ENCODE results near the gene GFOD1.

Gene GFOD1

GRCh38 chr6:13427801-13428582 lies 59.4 kb downstream of the GFOD1 start:
- in situ Hi-C loops (cut with MboI; ENCODE audit: low sequenced_read_pairs) = no loop called here

DNA sequence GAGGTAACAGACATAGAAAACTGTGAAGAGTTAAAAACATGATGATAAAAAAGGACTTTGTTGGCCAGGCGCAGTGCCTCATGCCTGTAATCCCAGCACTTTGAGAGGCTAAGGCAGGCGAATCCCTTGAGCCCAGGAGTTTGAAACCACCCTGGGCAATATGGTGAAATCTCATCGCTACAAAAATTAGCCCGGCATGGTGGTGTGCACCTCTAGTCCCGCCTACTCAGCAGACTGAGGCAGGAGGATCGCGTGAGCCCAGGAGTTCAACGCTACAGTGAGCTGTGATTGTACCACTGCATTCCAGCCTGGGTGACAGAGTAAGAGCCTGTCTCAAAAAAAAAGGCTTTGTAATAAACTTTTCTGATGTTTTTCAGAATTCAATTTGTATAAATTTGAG lies 60.1 kb downstream of the GFOD1 start:
- in situ Hi-C loops (cut with MboI; ENCODE audit: low sequenced_read_pairs) = no loop called here

DNA sequence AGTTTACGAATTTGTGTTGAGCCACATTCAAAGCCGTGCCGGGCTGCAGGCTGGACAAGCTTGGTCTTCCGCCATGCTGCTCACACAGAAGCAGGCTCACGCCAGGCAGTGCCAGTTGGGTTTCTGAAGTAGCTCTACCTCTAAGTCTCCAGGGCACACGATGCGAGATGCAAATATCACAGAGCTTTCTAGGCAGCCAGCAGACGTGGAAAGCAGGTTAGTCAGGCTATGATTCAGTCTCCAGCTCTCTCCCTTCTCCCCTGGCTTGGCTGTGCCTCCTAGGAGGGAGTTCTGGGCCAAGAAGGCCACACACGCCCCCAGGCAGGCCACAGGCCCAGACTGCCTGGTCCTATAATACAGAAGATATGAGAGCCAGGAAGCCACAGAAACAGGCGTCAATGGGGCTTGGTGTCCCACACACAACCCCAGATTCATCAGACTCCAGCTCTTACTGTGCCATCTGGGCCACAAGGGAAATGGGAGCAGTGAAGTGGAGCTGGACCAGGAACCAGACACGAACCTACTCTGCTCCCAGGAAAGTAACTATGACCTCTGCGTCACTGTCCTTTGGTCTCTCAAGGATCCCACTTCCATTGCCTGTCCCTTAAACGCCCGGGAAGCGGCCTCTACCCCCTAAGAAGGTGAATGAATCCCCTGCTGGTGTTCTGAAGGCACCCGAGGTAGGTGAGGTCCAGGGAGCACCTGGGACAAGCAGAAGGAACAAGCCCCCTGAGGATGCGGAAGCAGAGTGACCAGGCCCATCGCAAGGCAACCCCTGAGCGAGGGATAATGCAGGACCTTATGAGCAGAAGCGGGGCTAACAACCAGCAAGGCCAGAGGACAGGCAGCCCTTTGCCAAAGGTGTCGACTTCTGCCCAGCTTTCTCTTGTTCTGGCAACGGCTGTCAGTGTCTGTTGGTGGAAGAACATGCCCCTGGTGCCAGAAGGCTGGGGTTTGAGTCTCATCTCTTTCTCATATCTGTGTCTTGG lies 61.2 kb downstream of the GFOD1 start:
- in situ Hi-C loops (cut with MboI; ENCODE audit: low sequenced_read_pairs) = no loop called here

- in situ Hi-C loops (cut with MboI; ENCODE audit: low sequenced_read_pairs) = no loop called here
Observed at GRCh38 chr6:13425270-13425873, 62.0 kb downstream of the GFOD1 start.

DNA sequence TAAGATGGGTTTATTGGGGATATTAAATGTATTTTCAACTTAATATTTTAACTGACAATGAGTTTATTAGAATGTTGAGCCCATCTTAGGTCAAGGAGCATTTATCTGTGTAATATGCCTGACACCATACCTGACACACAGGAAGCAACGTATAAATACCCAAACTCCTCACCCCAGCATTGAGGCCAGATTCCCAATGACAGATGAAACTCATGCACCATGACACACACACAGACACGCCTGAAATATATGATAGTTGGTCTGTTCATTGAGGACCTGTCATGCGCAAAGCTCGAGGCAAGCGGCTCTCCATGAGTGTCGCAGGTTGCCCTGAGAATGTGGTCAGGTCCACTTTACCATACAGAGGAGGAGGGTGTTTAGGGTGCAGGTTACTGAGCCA lies 64.1 kb downstream of the GFOD1 start:
- in situ Hi-C loops (cut with MboI; ENCODE audit: low sequenced_read_pairs) = no loop called here

GRCh38 chr6:13422681-13423221 lies 64.6 kb downstream of the GFOD1 start:
- in situ Hi-C loops (cut with MboI; ENCODE audit: low sequenced_read_pairs) = no loop called here

DNA sequence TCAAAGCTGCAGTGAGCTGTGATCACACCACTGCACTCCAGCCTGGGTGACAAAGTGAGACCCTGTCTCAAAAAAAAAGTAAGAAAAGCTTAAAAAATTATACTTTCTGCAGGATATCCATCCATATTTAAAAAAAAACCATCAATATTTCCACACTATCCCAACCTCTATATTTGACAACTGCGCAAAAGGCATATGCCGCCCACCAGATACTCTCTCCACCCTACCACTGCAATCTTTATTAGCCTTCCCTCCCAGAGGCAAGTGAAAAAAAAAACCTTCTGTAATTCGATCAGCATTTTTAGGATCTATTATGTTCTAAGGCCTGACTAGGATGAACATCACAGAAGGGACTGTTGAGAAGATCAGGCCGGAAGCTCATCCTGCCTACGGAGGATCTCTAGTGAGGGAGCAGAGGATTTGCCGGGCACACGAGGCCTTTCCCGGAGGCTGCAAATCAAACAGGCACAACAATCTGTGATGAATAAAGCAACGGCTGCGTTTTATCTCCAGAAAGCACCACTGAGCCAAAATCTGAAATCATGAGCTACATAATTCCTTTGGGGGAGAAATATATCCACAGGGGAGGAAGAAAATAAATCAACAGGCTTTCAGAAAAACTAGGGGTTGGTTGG lies 65.9 kb downstream of the GFOD1 start:
- in situ Hi-C loops (cut with MboI; ENCODE audit: low sequenced_read_pairs) = no loop called here

- in situ Hi-C loops (cut with MboI; ENCODE audit: low sequenced_read_pairs) = no loop called here
Observed at GRCh38 chr6:13420269-13420668, 67.1 kb downstream of the GFOD1 start.

- in situ Hi-C loops (cut with MboI; ENCODE audit: low sequenced_read_pairs) = no loop called here
Observed at GRCh38 chr6:13419422-13420195, 67.8 kb downstream of the GFOD1 start.

GRCh38 chr6:13418844-13419243 lies 68.6 kb downstream of the GFOD1 start:
- in situ Hi-C loops (cut with MboI; ENCODE audit: low sequenced_read_pairs) = no loop called here

- in situ Hi-C loops (cut with MboI; ENCODE audit: low sequenced_read_pairs) = no loop called here
Observed at GRCh38 chr6:13417954-13418353, 69.4 kb downstream of the GFOD1 start.

GRCh38 chr6:13417431-13417830 lies 70.0 kb downstream of the GFOD1 start:
- in situ Hi-C loops (cut with MboI; ENCODE audit: low sequenced_read_pairs) = no loop called here

DNA sequence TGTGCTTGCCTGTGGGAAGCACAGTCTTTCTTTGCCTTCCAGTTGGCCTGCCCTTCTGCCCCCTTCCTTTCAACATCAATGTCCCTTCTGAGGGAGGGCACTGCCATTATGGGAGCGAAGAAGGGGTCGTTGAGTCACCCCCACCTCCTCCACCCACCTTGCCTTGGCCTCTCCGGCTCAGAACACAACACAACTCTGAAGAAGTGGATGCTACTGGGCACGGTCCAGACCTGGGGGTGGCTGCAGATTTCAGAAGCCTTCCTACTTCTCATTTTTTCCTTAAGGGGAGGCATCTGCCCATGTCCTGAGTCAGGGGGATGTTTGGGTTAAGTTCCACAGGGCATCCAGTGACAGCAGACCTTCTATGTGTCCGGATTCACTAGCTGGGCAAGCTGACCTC lies 72.1 kb downstream of the GFOD1 start:
- in situ Hi-C loops (cut with MboI; ENCODE audit: low sequenced_read_pairs) = no loop called here

- in situ Hi-C loops (cut with MboI; ENCODE audit: low sequenced_read_pairs) = no loop called here
Observed at GRCh38 chr6:13413900-13414555, 73.4 kb downstream of the GFOD1 start.

DNA sequence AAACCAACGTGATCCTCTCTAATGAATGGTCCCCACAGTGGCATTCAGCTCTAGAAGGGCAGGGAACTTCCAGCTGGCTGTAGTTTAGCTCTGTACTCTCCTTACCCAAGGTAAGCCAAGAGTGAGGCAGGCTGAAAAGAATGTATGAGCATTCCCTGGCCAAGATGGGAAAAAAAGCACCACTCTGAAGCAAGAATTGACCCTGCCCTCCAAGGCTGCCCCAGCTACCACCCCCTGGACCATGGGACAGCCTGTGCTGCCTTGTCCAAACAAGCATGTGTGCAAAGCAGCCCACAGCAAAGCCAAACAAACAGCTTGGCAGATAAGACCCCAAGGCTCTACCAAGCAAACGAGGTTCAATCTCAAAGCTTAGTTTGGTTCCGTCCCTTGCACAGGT lies 73.9 kb downstream of the GFOD1 start:
- in situ Hi-C loops (cut with MboI; ENCODE audit: low sequenced_read_pairs) = no loop called here

DNA sequence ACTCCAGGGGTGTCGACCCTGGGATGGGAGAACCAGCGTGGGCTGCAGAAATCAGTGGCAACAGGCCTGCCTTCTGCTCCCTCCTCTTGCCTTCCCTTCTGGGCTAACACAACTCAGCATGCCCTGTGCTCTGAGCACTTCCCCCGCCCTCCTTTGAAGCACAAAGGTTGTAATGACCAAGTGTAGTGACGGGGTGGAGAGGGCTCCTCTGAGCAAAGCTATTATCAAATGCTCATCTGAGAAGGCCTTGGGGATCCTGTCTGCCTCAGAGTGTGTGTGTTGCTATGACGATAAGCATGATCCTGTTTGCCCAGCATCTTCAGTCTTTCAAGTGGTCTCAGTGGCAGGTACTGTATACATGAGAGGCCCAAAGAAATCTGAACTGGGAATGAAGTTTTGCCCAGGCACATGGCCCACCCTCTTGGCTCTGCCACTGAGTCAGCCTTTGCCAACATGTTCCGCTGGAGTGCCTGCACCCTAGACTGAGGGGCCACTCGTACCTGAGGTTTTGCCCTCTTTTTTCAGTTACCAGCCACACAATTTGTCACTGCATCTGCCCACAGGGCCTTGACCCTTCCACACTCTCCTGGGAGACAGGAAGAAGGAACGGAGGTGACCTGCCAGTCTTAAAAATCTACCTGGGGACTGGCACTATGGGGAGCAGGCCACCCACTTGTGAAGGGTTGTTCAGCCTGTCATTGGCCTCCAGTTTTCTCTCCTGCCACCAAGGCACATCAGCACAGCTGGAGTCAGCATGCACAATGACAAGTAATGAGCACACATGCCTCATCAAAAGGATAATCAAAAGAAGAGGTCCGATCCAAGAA lies 74.5 kb downstream of the GFOD1 start:
- in situ Hi-C loops (cut with MboI; ENCODE audit: low sequenced_read_pairs) = no loop called here

- in situ Hi-C loops (cut with MboI; ENCODE audit: low sequenced_read_pairs) = no loop called here
Observed at GRCh38 chr6:13412211-13412610, 75.2 kb downstream of the GFOD1 start.

DNA sequence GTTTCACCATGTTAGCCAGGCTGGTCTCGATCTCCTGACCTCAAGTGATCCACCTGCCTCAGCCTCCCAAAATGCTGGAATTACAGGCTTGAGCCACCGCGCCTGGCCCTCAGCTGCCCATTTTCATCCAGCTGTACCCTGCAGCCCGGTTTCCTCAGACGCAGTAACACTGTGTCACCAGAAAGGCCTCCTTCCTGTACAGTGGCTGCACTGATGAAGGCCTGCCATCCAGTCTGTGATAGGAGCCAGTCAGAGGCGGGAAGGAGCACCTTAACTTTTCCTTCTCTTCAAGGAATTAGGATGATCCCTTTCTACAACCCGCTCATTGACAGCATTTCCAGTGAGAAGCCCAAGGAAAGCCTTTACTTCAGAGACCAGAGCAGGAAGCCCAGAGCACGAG lies 75.9 kb downstream of the GFOD1 start:
- in situ Hi-C loops (cut with MboI; ENCODE audit: low sequenced_read_pairs) = no loop called here

DNA sequence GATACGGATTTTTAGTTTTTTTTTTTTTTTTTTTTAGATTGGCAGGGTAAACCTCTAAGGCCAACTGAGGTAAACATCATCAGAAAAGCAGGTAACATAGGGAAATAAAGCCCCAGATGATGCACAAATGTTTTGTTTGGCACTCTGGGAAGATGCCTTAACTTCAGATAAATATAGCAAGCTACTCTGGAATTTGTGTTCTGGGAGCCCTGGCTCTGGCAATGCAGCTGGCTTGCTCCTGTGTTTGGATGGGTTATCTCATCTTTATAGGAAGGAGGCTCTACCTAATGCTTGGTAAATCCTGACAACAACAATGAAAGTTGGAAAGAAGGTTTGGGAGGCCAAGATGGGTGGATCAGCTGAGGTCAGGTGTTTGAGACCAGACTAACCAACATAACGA lies 77.4 kb downstream of the GFOD1 start:
- in situ Hi-C loops (cut with MboI; ENCODE audit: low sequenced_read_pairs) = no loop called here

Data from HL-60/S4 (cell line).